Uterus (tissue), 2 donors: ENCODE results near the gene KCNG2.

Experiments used
- CTCF ChIP-seq, 4 experiments: fragments of 200-600 bp in 2 of 4; fragments of 450-650 bp in 2 of 4; sonication (generic) in 2 of 4; IDR thresholded peaks; one replicate each; pipeline ENCODE4 v1.5.1; 2016 to 2019; ENCODE audit warnings: antibody characterized with exemption in 4 of 4, mild to moderate bottlenecking in 2 of 4, moderate library complexity in 1 of 4
- POLR2A ChIP-seq, 2 donors: fragments of 450-650 bp; IDR thresholded peaks; one replicate each; pipeline ENCODE4 v1.6.1; 2016; ENCODE audit warnings: antibody characterized with exemption in 2 of 2, mild to moderate bottlenecking in 1 of 2, moderate library complexity in 1 of 2

GRCh38 chr18:79853303-79853992 lies 55.7 kb downstream of the KCNG2 start:
- TF ChIP-seq CTCF (IDR thresholded peaks at IDR 0.05): no peak
- no peak for TF ChIP-seq POLR2A (IDR thresholded peaks at IDR 0.05)
